Kasumi-1 (cell line): ENCODE measurements around the gene TPT1.
"Not testable (repeated sequence)": the region's sequence is repeated elsewhere in the genome, so short reads cannot be mapped to it uniquely, and the experiment has no call there.

Experiments
- DNase-seq, 2 experiments: peaks; one replicate each; lab custom pipeline; 2025; lab: John Stamatoyannopoulos, UW

Gene TPT1

DNA sequence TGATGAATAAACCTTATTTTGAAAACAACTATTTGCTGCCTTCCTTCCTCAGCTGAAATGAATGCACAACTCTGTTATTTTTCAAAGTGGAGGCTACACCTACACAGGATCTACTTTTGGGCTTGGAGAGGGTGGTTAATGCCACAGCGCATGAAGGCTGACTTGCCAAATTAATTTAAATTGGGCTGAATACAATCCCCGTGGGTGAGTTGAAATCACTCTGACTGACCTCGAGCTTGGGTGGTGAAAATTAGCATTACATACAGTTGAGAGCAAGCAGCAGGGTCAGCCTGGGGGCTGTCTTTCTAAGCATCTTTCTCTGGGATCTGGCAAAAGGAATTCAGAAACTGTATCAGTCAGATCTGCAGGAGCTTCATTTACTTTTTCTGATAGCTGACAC lies 38.5 kb downstream of the TPT1 start:
- no peak for DNase-seq

DNA sequence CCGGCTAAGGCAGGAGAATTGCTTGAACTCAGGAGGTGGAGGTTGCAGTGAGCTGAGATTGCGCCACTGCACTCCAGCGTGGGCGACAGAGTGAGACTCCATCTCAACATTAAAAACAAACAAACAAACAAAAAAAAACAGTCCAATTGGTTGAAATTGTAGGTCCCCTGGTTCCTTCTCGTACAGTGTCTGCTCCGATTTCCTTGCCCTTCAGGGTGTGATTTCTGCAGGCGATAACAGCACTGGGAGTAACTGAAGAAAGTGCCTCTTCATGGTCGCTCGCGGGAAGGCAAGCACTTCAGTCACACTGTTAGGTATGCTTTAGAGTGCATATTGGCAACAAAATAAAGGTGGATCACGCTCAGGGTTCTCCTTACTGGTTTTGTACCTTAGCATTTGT lies 39.7 kb downstream of the TPT1 start:
- DNase-seq = no peak

DNA sequence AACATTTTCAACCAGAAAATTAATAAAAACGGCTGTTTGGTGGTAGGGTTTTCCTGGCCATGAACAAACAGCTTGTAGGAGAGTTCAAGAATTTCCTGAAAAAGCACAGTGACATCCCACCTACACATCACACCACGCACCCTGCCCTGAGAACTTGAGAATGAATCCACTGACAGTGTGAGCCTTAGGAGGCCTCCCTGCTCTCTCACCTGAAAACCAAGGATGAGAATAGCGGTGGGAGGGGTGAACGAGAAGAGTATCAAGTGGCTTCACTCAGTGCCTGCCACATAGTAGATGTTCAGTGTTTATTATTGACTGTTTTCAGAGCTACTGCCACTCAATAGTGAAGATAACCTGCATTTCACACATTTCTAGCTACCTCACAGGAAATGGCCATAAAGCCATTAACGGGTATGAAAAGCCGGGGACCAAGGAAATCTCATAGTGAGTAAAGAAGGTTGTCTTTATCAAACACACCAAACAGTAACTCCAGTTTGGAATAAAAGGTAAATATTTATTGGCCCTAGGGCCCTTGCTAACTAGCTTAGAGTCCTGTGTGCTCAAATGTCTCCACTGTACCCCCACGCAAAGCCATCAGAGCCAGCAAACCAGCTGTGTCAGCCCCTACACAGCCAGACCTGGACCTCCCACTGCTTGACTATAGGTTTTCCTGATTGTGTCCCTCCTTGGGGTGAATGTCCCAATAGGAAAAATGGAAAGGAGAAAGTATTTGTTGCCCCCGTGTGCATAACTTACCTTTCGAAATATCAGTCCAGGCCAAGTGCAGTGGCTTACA lies 40.6 kb downstream of the TPT1 start:
- no peak for DNase-seq

DNA sequence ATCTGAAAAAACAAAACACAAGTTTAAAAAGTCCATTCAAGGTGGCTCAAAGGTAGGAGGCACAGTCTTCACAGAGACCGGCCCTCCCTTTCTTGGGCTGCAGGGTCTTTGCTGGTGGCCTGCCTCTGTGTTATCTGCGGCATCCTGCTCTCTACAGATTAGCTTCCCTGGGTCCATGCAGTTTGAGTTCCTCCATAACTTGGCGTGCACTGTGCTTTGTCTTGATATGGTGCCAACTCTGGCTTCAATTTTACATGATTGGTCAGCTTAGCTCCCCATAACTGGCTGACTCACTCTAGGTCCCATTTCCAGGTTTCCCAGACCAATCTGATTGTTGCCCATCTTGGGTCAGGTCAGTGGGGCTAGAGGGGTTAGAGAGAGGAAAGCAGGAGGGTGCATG lies 41.8 kb downstream of the TPT1 start:
- DNase-seq = no peak

DNA sequence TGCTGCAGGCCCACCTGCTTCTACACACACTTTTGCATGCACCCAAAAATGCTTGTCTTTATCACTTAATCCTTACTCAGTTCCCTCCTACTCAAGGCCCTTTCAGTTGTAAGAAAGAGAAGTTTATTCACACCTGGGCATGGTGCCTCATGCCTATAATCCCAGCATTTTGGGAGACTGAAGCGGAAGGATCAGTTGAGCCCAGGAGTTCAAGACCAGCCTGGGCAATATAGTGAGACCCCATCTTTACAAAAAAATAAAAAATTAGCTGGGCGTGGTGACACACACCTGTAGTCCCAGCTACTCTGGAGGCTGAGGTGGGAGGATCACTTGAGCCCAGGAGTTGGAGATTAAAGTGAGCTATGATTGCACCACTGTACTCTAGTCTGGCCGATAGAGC lies 42.4 kb downstream of the TPT1 start:
- not testable (repeated sequence) for DNase-seq

DNA sequence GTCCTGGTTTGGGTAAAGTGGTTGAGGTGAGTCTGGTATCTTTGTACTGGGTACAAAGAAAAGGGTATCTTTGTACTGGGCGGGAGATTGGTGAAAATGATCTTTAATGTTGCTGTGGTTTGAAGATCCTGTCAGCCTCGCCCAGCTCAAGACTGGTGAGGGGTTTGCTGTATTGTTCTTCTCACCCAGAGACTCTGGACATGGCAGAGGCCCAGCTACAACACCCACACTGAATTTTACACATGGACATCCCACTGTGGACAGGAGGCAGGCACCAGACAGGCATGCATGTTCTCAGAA lies 42.8 kb downstream of the TPT1 start:
- no peak for DNase-seq

DNA sequence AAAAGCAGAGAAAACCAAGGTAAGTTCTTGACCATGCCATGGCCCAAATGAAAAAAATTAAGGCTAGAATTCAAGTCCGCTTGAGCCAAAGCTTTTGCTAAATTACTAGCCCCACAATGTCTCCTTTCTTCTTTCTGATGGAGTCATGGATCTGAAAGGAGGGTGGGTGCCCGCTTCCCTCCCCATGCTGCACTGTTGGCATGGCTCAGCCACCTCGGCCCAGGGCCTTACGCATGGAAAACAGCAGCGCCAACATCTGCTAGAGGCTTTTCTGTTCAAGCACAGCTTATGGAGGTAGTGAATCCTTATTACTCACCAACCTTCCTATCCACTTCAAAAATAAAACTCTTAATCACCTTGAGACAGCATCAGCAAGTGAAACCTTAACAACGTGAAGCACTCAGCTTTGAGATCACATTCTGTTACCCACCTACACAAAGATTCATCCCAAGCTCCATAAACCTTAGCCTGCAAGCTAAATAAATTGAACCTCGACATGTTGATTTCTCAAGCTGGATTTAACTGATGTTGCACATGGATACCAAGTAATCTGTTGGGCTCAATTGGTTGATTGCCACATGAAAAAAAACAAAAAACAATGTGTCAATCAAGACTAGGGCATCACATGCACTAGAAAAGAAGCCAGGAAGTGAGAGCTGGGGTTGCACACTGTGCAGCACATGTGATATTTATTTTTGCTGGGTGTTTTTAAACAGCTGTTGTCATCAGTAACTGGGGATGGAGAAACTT lies 43.4 kb downstream of the TPT1 start:
- DNase-seq = no peak

DNA sequence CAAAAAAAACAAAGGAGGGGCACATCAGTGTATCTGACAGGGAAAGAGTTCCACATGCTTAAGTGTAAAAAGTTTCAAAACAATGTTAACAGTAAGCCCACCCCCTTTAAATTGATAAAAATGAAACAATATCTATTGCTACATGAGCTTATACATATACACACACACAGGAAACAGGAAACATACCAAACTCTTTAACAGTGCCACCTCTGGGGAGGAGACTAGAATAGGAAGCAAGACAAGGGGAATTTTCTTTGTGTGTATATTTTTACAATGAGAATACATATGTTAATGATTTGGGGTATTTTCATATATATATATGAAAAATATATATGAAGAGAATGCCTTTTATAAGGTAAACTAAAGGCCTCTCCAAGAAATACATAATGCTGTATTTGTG lies 44.7 kb downstream of the TPT1 start:
- peak; percentile 6 to 47 for DNase-seq

DNA sequence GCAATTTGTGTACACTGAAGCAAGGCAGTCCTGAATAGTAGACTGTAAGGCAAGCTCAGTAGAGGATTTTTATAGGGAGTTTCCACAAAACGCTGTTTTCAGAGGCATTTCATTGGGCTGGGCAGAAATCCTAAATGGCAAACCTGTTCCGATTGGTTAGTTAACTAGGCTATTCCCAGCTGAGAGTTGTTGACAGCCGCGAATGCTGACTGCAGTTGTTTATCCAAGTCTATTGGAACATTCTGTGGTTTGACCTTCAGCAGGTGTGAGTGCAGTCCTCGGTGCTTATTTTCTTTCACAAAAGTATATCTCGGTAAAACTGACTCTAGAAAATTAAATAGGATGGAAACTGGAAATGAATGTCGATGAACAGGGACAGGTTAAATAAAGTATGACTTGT lies 45.4 kb downstream of the TPT1 start:
- no peak for DNase-seq

DNA sequence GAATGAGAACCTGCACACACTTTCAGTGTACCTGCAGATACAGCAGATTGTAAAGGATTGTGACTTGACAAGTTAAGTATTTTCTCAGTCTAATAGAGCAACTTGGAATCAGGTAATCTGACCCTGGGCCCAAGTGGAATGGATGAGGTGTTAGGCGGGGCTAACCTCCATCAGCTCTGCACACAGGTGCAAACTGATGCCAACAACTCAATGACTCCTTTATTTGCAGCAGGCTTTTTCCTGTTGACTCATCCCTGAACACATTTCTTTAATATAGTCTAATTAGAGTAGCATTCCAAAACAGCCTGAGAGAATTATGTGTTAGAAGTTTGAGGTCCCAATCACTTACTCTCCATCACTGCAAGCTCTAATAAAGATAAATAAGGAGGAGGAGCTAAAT lies 48.8 kb downstream of the TPT1 start:
- no peak for DNase-seq

DNA sequence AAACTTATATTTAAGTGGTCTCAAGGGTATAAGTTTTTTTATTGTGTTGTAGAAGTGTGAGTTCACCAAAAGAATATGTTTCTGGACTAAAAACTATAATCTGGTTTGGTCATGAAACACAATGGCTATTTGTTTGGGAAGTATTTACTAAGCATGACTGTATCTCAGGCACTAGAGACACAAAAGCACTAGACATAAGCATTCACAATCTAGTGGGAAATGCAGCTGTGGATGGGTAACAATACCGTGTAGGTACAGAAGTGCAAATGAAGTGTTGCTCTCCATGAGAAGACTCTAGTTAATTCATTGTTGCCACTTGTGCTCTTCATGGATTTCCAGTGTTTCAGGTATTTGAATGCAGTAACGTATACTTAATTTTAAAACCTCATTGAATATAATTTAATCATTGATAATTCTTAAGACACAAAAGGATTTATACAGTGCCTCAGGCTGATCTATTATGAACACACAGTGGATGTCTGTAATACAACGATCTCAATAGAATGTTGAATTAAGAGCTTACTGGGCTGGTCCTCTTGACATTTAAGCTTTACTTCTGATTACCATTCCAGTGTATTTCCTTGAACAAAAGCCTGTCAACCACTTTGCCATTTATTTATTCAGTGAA lies 50.9 kb downstream of the TPT1 start:
- DNase-seq = no peak
